Endothelial cell of umbilical vein (primary cell): Measurements from ENCODE around the gene PRDM10. TPM values are rescaled to one million over a fixed set of nuclear protein-coding genes. Genes with fewer than 3 reads are reported as not detected.

ENCODE experiments used
- BruUV-seq: library from RNA; stranded (reverse); fragments of 400-500 nt; replicated peaks from 2 replicates; lab custom pipeline; 2021; lab: Mats Ljungman, UMichigan
- CTCF ChIA-PET: fragments of 300-600, 350-600 bp; sonication (Branson Sonifier 250); formaldehyde crosslinking; loops from one replicate; lab custom pipeline; 2021; ENCODE audit warnings: antibody characterized with exemption, inconsistent platforms; lab: Charles Lee
- POLR2A ChIA-PET: fragments of 300-600, 350-600 bp; sonication (Branson Sonifier 250); formaldehyde crosslinking; loops from one replicate; lab custom pipeline; 2021; ENCODE audit warnings: antibody characterized with exemption, inconsistent platforms; lab: Charles Lee
- DNase-seq: peaks from one replicate; pipeline ENCODE4 v3.0.0-alpha.2; 2011; ENCODE audit warnings: low read depth, low spot score
- FAIRE-seq: peaks from 2 replicates; lab custom pipeline; 2011; peaks lifted over from hg19 to GRCh38; lab: Jason Lieb, UNC
- H2AFZ ChIP-seq: 2 replicates; pipeline ENCODE4 v1.6.0; 2012; ENCODE audit warnings: low read depth, low read length, control low read depth, inconsistent platforms
- H3K27ac ChIP-seq: 2 replicates; pipeline ENCODE4 v1.5.1; 2011; ENCODE audit warnings: low read depth, mild to moderate bottlenecking, control low read depth, low read length, moderate library complexity; ENCODE audit not compliant: insufficient read depth
- H3K27me3 ChIP-seq, 2 experiments: 2 replicates each; pipeline versions ENCODE4 v1.6.0 to v1.6.1; 2011; ENCODE audit warnings: low read length in 2 of 2, mixed read lengths in 1 of 2; ENCODE audit not compliant: control insufficient read depth in 2 of 2, insufficient read depth in 2 of 2
- H3K36me3 ChIP-seq, 2 experiments: 2 replicates in 1 of 2; 3 replicates in 1 of 2; pipeline ENCODE4 v1.5.1; 2011; ENCODE audit warnings: low read length in 2 of 2, mild to moderate bottlenecking in 1 of 2, moderate library complexity in 1 of 2; ENCODE audit not compliant: control insufficient read depth in 2 of 2, insufficient read depth in 2 of 2; ENCODE audit errors: extremely low read depth in 1 of 2
- H3K4me1 ChIP-seq: 3 replicates; pipeline ENCODE4 v1.5.1; 2011; ENCODE audit warnings: mild to moderate bottlenecking, low read length; ENCODE audit not compliant: control insufficient read depth, insufficient read depth; ENCODE audit errors: extremely low read depth
- H3K4me2 ChIP-seq: 2 replicates; pipeline ENCODE4 v1.6.1; 2011; ENCODE audit warnings: low read length, control low read depth, mixed read lengths; ENCODE audit not compliant: insufficient read depth
- H3K4me3 ChIP-seq, 3 experiments: fragments of 200-600 bp in 1 of 3; sonication (generic), shearing (Covaris generic) in 1 of 3; replicated peaks in 1 of 3; 2 replicates each; pipeline ENCODE4 v1.5.1; 2011 to 2016; ENCODE audit warnings: control low read depth in 3 of 3, low read length in 3 of 3, mild to moderate bottlenecking in 2 of 3, inconsistent platforms in 1 of 3, low read depth in 1 of 3, moderate library complexity in 1 of 3; ENCODE audit not compliant: insufficient read depth in 1 of 3
- H3K79me2 ChIP-seq: 2 replicates; pipeline ENCODE4 v1.6.0; 2012; ENCODE audit warnings: low read length, inconsistent platforms; ENCODE audit not compliant: control insufficient read depth, insufficient read depth
- H3K9ac ChIP-seq: replicated peaks from 2 replicates; pipeline ENCODE3; 2011; ENCODE audit warnings: low read length, control low read depth; ENCODE audit not compliant: insufficient read depth; ENCODE audit errors: extremely low read depth
- H3K9me1 ChIP-seq: replicated peaks from 3 replicates; pipeline ENCODE4 v1.6.0; 2011; ENCODE audit warnings: mild to moderate bottlenecking, low read length; ENCODE audit not compliant: control insufficient read depth, insufficient read depth; ENCODE audit errors: extremely low read depth
- H3K9me3 ChIP-seq: replicated peaks from 2 replicates; pipeline ENCODE4 v1.5.1; 2012; ENCODE audit warnings: low read length, inconsistent platforms; ENCODE audit not compliant: control insufficient read depth, insufficient read depth
- H4K20me1 ChIP-seq: replicated peaks from 2 replicates; pipeline ENCODE3; 2011; ENCODE audit warnings: mild to moderate bottlenecking, low read length; ENCODE audit not compliant: control insufficient read depth, insufficient read depth; ENCODE audit errors: extremely low read depth
- CTCF ChIP-seq, 2 donors: IDR thresholded peaks; 1 replicate in 1 of 2; 2 replicates in 1 of 2; pipeline ENCODE4 v1.5.1; 2011; ENCODE audit warnings: low read length in 2 of 2, mild to moderate bottlenecking in 2 of 2, moderate library complexity in 2 of 2, control low read depth in 1 of 2, inconsistent platforms in 1 of 2, low read depth in 1 of 2; ENCODE audit not compliant: insufficient read depth in 1 of 2; ENCODE audit errors: extremely low read depth in 1 of 2
- EZH2 ChIP-seq: IDR thresholded peaks from 2 replicates; pipeline ENCODE4 v1.6.1; 2012; ENCODE audit warnings: borderline replicate concordance, low read depth, mild to moderate bottlenecking, moderate library complexity, low read length, inconsistent platforms; ENCODE audit not compliant: severe bottlenecking
- FOS ChIP-seq: IDR thresholded peaks from 2 replicates; pipeline ENCODE4 v1.6.1; 2011; ENCODE audit warnings: mild to moderate bottlenecking, low read length, moderate library complexity, borderline replicate concordance; ENCODE audit not compliant: insufficient read depth
- GATA2 ChIP-seq: IDR thresholded peaks from 2 replicates; pipeline ENCODE4 v1.7.0; 2011; ENCODE audit warnings: low read depth, mild to moderate bottlenecking, moderate library complexity, mixed read lengths, low read length; ENCODE audit not compliant: insufficient read length, insufficient read depth
- JUN ChIP-seq: IDR thresholded peaks from 2 replicates; pipeline ENCODE4 v1.6.1; 2011; ENCODE audit warnings: borderline replicate concordance, low read depth; ENCODE audit not compliant: insufficient read length, insufficient read depth
- MAX ChIP-seq: IDR thresholded peaks from 2 replicates; pipeline ENCODE4 v1.6.1; 2011; ENCODE audit not compliant: insufficient read depth, insufficient read length
- MYC ChIP-seq: IDR thresholded peaks from one replicate; pipeline ENCODE4 v1.6.1; 2011; ENCODE audit warnings: mild to moderate bottlenecking, low read depth, low read length
- POLR2A ChIP-seq: IDR thresholded peaks from 2 replicates; pipeline ENCODE4 v1.6.1; 2012; ENCODE audit warnings: low read depth, mild to moderate bottlenecking, control low read depth, low read length
- POLR2AphosphoS5 ChIP-seq: IDR thresholded peaks from 2 replicates; pipeline ENCODE4 v1.6.1; 2012; ENCODE audit warnings: low read depth, mild to moderate bottlenecking, control low read depth, low read length, moderate library complexity; ENCODE audit not compliant: insufficient read depth
- dilution Hi-C: fragments of 300-500 bp; cut with MboI; formaldehyde crosslinking; loops from one replicate; pipeline ENCODE4 v1.15.0; 2019; ENCODE audit warnings: low sequenced_read_pairs; ENCODE audit not compliant: extremely low pct_ligation_motif_present
- intact Hi-C: fragments of 100-400 bp; cut with micrococcal nuclease; formaldehyde crosslinking; loops from one replicate; pipeline ENCODE4 v1.10.0; 2022
- polyA plus RNA-seq, 4 experiments: library from polyadenylated mRNA; depleted of rRNA in 3 of 4; stranded (reverse) in 3 of 4; unstranded in 1 of 4; fragments of >200 nt; gene quantifications; 2 replicates each; pipeline versions ENCODE4 v1.2.1 to v1.2.3, GENCODE V29; 2011 to 2012; ENCODE audit warnings: missing spikeins in 1 of 4
- total RNA-seq: library from RNA; stranded (reverse); gene quantifications from 2 replicates; pipeline ENCODE4 v1.2.3, GENCODE V29; 2021

Gene PRDM10
- total and polyA plus RNA-seq, 2 donors (not counting 3 experiments of a cell fraction or from before 2014, with no cell fraction given) = 9.6 to 13.0 TPM

GRCh38 chr11:129866311-129866710, 136.3 kb downstream of the PRDM10 start:
- H3K9ac ChIP-seq = no peak overlapping the region
- no peak for TF ChIP-seq FOS
- TF ChIP-seq POLR2A = no peak
- no peak for TF ChIP-seq CTCF (IDR thresholded peaks at IDR 0.05; ENCODE audit: extremely low read depth in 1 of 2, insufficient read depth in 1 of 2, low read depth in 1 of 2, low read length in 2 of 2)
- TF ChIP-seq MYC = no peak
- TF ChIP-seq EZH2 = no peak
- no peak for TF ChIP-seq GATA2
- no peak for TF ChIP-seq POLR2AphosphoS5
- TF ChIP-seq MAX = no peak
- no peak for TF ChIP-seq JUN
- H3K27ac ChIP-seq = no peak overlapping the region
- ChIA-PET CTCF (interaction anchor here (1.3 kb wide), 1 partner anchor 266 kb away, joined by 3 read pairs; no protein-coding TSS in a partner anchor), POLR2A (no interaction called here)
- no peaks in the 10 kb centered on the region for H3K79me2 ChIP-seq
- no peaks in the 10 kb centered on the region for H3K9me3 ChIP-seq
- no peak for FAIRE-seq
- BruUV-seq = no TSS peak
- no peak overlapping the region for H3K4me2 ChIP-seq
- intact Hi-C loops (no loop called here), dilution Hi-C loops (no loop called here)
- no peaks in the 10 kb centered on the region for H3K9me1 ChIP-seq
- no peak overlapping the region for H2AFZ ChIP-seq
- no peak for DNase-seq
- H3K4me1 ChIP-seq = peaks cover 9% of the 10 kb centered on the region
- H3K36me3 ChIP-seq = peaks cover 15 to 38% of the 10 kb centered on the region in 2 experiments
- no peak overlapping the region for H3K4me3 ChIP-seq
- no peaks in the 10 kb centered on the region for H3K27me3 ChIP-seq
- no peaks in the 10 kb centered on the region for H4K20me1 ChIP-seq
